Effector memory CD4-positive, alpha-beta T cell (primary cell): Measurements from ENCODE around the gene YAP1.

ENCODE experiments used
- DNase-seq, 3 donors: peaks; one replicate each; pipeline ENCODE4 v3.0.0-alpha.2; 2020
- H3K27ac ChIP-seq: 2 replicates; pipeline ENCODE4 v1.7.0; 2013; ENCODE audit warnings: mild to moderate bottlenecking, low read length, moderate library complexity; ENCODE audit not compliant: insufficient read depth, poor library complexity, severe bottlenecking
- H3K27me3 ChIP-seq: replicated peaks from 2 replicates; pipeline ENCODE4 v1.7.0; 2013; ENCODE audit warnings: mild to moderate bottlenecking, low read length; ENCODE audit not compliant: insufficient read depth, control insufficient read depth, poor library complexity, severe bottlenecking
- H3K36me3 ChIP-seq: 2 replicates; pipeline ENCODE4 v1.7.0; 2013; ENCODE audit warnings: mild to moderate bottlenecking, low read length, moderate library complexity; ENCODE audit not compliant: control insufficient read depth, insufficient read depth
- H3K4me1 ChIP-seq: 2 replicates; pipeline ENCODE4 v1.7.0; 2013; ENCODE audit warnings: low read length, mild to moderate bottlenecking; ENCODE audit not compliant: control insufficient read depth, insufficient read depth, poor library complexity, severe bottlenecking
- H3K4me3 ChIP-seq: 2 replicates; pipeline ENCODE4 v1.7.0; 2013; ENCODE audit warnings: low read length, low read depth, mild to moderate bottlenecking; ENCODE audit not compliant: insufficient read depth, poor library complexity, severe bottlenecking
- H3K9me3 ChIP-seq: 2 replicates; pipeline ENCODE4 v1.7.0; 2013; ENCODE audit warnings: mild to moderate bottlenecking, low read length, moderate library complexity; ENCODE audit not compliant: control insufficient read depth

The YAP1 gene

GRCh38 chr11:102155676-102156075, 45.4 kb downstream of the YAP1 start:
- no peak overlapping the region for H3K27ac ChIP-seq

DNA sequence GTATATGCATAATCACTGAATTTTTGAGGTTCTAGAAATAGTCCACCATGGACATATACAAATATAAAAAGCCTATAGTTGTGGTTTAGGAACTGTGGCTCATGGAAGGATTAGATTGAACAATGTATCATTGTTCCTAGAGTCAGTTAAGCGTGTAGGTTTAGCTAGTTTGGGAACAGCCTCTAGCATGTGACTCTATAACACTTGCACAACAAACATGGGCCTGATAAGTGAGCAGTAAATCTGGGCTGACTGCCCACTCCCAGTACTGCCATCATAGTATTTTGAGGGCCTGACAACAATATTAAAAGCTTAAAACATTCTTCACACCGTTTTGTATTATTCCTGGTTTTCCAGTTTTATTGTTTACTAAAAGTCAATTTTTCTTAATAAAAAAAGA, 47.0 kb downstream of the YAP1 start:
- no peak overlapping the region for H3K27ac ChIP-seq
- H3K36me3 ChIP-seq, result no peaks in the 10 kb centered on the region
- H3K4me3 ChIP-seq, result no peak overlapping the region
- no peaks in the 10 kb centered on the region for H3K9me3 ChIP-seq
- no peak for DNase-seq
- H3K4me1 ChIP-seq, result no peaks in the 10 kb centered on the region
- no peaks in the 10 kb centered on the region for H3K27me3 ChIP-seq

More at GRCh38 chr11:102155676-102156075, 45.4 kb downstream of the YAP1 start:
- Histone ChIP-seq H3K27me3 (no peaks in the 10 kb centered on the region), H3K9me3 (no peaks in the 10 kb centered on the region), H3K36me3 (no peaks in the 10 kb centered on the region), H3K4me3 (no peak overlapping the region), H3K4me1 (no peaks in the 10 kb centered on the region)
- no peak for DNase-seq

DNA sequence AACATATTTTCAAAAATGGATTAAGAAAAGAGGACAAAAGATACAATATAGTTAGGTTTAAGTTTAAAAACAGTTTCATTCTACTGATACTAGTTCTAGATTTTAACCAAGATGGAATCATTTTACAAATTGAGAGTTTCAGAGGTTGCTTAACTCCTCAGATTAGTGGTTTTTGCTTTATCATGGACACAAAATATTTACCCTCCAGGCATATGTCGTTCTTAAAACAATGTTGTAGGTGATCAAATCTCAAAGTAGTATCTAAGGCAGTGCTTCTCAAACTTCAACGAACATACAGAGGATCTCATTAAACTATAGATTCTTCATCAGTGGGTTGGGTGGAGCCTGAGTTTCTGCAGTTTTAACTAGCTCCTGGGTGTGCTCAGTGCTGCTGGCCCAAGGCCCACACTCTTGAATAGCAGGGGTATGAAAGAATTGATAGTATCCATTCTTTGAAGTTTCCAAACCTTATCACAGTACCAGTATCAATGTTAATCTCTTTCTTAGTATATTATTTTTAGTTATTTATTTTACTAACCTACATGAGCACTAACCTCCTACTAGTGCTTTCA, 48.0 kb downstream of the YAP1 start:
- Histone ChIP-seq H3K27me3 (no peaks in the 10 kb centered on the region), H3K4me1 (no peaks in the 10 kb centered on the region), H3K36me3 (no peaks in the 10 kb centered on the region), H3K27ac (no peak overlapping the region), H3K9me3 (no peaks in the 10 kb centered on the region), H3K4me3 (no peak overlapping the region)
- no peak for DNase-seq

GRCh38 chr11:102163368-102163767, 53.1 kb downstream of the YAP1 start:
- H3K27me3 ChIP-seq, result no peaks in the 10 kb centered on the region
- no peak overlapping the region for H3K27ac ChIP-seq
- no peak for DNase-seq
- H3K4me3 ChIP-seq, result no peak overlapping the region
- no peaks in the 10 kb centered on the region for H3K4me1 ChIP-seq
- H3K9me3 ChIP-seq, result no peaks in the 10 kb centered on the region
- H3K36me3 ChIP-seq, result no peaks in the 10 kb centered on the region

DNA sequence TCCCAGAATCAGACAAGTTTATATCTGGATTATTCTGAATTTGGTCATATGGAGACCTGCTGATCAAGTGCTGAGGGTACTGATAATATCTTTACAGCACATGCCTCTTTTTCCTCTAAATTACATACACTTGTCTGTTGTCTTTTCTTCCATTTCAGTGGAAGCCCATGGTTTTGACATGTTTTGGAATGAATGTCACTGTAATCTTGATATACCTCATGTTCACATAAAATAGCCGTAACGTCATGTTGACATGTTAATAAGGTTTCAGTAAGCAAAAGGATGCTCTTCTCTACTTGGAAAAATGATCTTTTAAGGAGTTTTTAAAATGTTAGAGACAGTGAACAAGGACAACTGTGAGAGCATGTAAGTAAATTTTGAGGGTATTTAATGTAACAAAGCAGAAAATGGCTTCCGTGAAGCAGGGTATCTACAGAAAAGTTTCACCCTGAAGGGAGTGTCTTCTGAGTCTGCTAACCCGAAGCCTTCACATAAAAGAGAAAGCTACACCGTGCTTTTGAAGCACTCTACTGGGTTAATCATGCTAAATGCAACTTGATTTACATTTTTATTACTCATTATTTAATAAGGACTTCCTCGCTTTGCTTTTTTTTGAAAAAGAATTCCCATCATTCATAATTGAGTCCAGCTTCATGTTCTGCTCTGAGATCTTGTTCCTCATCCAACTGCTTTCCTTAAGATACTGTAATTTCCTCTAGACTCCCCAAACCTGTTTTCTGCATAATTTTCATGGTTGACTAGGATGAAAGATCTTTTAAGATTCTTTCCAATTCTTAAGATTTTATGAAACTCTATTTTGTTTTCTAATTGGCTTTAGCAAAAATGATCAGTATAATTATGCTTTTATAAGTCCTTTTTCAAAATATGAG, 56.2 kb downstream of the YAP1 start:
- no peak for DNase-seq
- no peak overlapping the region for H3K4me3 ChIP-seq
- no peaks in the 10 kb centered on the region for H3K9me3 ChIP-seq
- H3K36me3 ChIP-seq, result no peaks in the 10 kb centered on the region
- H3K27me3 ChIP-seq, result no peaks in the 10 kb centered on the region
- no peak overlapping the region for H3K27ac ChIP-seq
- H3K4me1 ChIP-seq, result no peaks in the 10 kb centered on the region

DNA sequence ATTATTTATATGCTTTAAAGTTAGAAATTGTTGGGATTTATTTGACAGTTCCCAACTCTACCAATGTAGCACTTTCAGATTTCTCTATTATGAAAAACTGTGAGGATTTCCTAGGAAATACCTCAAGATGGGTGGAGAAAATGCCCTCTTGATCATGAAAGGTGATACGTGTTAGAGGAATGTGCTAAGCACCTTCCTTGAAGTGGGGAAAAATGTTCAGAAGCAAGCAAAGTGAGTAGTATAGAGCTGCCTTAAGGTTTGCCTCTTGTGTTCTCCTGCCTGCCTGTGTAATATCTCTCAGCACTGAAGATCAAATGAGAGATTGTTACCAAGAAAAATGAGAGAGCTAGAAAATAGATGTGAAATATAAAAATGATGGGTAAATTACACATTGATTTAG, 58.2 kb downstream of the YAP1 start:
- no peak for DNase-seq
- no peaks in the 10 kb centered on the region for H3K4me1 ChIP-seq
- peaks cover 2% of the 10 kb centered on the region for H3K27me3 ChIP-seq
- no peaks in the 10 kb centered on the region for H3K36me3 ChIP-seq
- H3K4me3 ChIP-seq, result no peak overlapping the region
- no peaks in the 10 kb centered on the region for H3K9me3 ChIP-seq
- no peak overlapping the region for H3K27ac ChIP-seq

DNA sequence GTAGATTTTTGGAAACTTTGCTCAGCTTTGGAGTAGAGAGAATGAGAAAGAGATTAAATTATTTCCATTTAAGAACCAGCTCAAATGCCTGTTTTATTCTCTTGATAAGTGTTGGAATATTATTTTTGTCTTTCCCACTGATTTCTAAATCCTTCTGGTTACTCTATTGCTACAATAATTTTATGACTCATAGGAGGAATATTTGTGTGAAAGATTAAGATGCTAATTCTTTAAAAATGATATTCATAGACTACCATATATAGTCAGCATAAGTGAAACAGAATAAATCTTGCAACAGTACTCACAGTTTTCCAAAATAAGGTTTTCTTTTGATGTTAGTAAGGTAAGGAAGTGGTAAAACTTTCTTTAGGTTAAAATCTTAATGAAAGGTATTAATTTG, 60.9 kb downstream of the YAP1 start:
- no peak for DNase-seq
- Histone ChIP-seq H3K27ac (no peak overlapping the region), H3K4me3 (no peak overlapping the region), H3K4me1 (no peaks in the 10 kb centered on the region), H3K36me3 (no peaks in the 10 kb centered on the region), H3K27me3 (peaks cover 4% of the 10 kb centered on the region), H3K9me3 (no peaks in the 10 kb centered on the region)

GRCh38 chr11:102172127-102172848, 62.0 kb downstream of the YAP1 start:
- Histone ChIP-seq H3K36me3 (no peaks in the 10 kb centered on the region), H3K27me3 (peaks cover 4% of the 10 kb centered on the region), H3K4me3 (no peak overlapping the region), H3K27ac (no peak overlapping the region), H3K9me3 (no peaks in the 10 kb centered on the region), H3K4me1 (no peaks in the 10 kb centered on the region)
- DNase-seq, result no peak

DNA sequence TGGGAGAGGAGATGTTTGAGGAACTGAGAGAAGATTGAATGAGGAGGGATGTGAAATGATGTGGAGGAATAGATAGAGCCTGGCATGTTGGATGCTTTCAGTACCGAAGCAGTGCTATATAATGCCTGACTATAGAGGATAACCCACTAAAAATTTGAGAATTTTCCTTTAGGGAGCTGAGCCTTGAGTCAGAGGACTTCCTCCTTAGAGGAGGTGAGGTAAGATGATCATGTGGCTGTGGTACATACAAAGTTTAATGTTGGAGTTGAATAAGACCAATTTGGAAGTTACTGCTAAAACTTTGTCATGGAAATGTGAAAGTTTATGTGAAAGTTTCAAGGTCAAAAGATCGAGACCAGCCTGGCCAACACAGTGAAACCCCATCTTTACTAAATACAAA, 66.9 kb downstream of the YAP1 start:
- no peak for DNase-seq
- H3K9me3 ChIP-seq, result no peaks in the 10 kb centered on the region
- H3K4me3 ChIP-seq, result no peak overlapping the region
- no peaks in the 10 kb centered on the region for H3K4me1 ChIP-seq
- H3K27me3 ChIP-seq, result peaks cover 4% of the 10 kb centered on the region
- no peaks in the 10 kb centered on the region for H3K36me3 ChIP-seq
- no peak overlapping the region for H3K27ac ChIP-seq
